DMS 273 treated with DMSO at 0.1 percent for 48 hours (cell line): Measurements from ENCODE around the gene MYL12B.
A peak's percentile ranks its signal among the peaks of the same experiment; 100 is the strongest.
"Not testable (repeated sequence)": the region's sequence is repeated elsewhere in the genome, so short reads cannot be mapped to it uniquely, and the experiment has no call there.

ENCODE experiments used
- DNase-seq: peaks from one replicate; lab custom pipeline; 2025; lab: John Stamatoyannopoulos, UW

MYL12B gene

DNA sequence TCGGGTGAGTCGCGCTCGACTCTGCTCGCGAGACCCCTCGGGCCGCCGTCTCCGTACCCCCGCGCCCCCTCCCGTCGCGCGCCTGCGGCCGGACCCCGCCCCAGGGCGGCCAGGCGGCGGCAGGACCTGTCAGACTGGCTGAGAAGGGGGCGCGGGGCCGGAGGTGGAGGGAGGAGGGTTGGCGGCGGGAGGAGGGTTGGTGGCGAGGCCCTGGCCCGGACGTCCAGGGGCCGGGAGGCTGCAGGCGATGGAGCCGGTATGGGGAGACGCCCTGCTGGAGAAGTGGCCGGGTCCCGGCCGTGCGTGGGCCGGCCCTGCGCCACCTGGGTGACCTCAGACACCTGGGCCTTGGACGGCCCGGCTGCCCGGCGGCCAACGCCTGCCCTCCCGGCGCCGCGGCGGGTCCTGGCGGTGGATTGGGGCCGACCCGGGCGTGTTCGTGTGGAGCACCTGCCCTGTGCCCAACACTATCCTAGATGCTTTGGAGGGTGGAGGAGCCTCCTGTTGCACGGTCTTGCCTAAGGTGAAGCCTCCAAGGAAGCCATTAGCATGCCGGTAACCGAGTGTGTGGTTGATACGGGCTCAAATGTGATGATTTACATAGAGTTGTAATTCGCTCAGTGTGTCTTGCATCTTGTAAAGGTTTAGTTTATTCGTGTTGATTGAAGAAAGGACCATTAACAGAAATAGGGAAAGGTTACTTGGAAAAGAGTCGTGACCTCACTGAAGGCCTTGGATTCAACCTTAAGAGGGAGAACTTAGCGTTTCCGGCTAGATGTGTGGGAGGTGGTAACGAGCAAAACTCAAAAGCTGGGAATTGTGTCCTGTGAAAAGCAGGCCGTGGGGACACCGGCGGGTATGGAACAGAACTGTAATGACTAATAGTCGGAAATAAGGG is 550 bp downstream of the MYL12B start:
- no peak for DNase-seq

DNA sequence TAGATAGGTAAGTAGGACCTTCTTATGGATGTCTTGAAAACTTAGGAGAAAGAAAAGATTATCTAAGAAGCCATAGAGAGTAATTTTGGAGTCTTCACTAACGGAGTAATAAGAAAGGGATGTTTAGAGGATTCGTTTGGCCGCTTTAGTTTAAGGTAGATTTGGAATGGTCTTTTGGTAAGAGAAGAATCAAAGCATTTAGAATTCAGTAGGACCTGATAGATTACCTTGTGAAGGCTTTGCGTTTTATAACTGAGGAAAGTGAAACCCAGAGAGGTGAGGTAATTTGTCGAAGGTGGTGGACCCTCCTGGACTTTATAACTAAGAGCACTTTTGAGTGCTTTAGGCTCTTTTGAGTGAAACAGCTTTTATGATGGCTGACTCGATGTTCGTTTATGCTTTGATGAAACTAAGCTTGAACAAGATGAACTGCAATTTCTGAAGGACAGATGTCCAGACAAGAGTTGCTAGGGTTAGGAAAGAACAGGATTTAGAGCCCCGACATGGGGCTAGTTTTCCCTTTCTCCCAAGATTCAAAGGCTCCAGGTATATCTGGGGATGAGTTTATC is 1.3 kb downstream of the MYL12B start:
- DNase-seq, result no peak

DNA sequence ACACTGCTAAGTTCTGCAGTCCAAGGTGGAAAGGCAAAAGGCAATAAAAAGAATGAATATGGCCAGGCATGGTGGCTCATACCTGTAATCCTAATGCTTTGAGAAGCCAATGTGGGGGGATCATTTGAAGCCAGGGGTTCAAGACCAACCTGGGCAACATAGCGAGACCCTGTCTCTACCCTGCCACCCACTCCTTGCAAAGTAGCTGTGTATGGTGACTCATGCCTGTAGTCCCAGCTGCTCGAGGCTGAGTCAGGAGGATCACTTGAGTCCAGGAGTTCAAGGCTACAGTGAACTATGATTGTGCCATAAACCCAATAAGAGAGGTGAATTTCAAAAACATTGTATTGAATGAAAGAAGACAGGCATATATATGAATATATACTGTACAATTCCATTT is 2.4 kb downstream of the MYL12B start:
- DNase-seq, result no peak

DNA sequence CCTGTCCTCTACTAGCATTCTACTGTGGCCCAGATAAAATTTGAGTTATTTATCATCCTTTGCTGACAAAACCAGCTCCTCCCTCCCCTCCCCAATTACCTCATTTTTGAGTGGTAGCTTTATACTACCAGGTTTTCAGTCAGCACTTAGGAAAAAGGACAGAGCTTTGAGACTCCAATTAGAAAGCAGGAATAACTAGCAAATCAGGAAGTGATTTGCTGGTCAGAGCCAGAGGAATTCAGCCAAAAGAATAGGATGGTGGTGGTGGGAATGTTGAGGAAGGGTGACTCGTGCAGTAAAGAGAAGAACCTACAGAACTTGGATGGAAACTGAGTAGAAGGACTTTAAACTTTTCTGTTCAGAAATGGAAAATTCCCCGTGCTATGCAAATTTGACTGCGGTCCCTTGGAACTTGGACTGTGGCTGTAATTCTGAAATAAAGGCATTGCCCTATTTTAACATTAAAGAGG is 3.7 kb downstream of the MYL12B start:
- DNase-seq, result no peak

DNA sequence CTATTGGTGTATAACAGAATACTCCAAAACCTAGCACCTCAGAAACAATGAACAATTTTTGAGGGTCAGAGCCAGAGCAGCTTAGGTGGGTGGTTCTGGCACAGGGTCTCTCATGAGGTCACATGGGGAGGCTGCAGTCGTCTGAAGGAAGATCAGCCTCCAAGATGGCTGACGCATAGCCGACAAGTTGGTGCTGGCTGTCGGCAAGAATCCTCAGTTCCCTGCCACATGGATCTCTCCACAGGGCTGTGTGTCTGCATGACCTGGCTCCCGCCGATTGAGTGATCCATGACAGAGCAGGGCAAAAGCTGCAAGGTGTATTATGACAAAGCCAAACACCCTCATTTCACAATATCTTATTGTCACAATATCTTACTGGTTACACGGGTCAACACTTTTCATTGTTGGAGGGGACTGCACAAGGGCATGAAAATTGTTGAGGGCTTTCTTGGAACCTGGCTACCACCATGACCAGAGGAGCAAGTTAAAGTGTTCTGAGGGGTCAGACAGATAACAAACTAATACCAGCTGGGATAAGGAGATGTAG is 4.2 kb downstream of the MYL12B start:
- no peak for DNase-seq

DNA sequence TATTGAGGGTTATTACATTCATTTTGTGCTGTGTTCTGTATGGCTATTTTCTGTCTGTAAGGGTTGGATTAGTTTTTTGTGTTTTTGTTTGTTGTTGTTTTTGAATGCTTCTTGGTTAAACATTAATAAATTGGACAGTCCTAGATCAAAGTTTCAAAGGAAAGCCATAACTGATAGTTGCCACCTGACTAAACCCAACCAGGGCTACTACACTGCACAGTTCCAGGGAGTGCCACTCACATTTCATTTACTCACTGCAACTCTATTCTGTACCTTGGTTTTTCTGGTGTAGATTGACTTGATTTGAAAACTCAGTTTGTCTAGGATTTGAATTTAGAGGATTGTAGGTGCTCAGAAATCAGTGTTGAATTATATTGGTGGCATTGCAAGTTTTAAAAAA is 6.4 kb downstream of the MYL12B start:
- DNase-seq, result no peak

DNA sequence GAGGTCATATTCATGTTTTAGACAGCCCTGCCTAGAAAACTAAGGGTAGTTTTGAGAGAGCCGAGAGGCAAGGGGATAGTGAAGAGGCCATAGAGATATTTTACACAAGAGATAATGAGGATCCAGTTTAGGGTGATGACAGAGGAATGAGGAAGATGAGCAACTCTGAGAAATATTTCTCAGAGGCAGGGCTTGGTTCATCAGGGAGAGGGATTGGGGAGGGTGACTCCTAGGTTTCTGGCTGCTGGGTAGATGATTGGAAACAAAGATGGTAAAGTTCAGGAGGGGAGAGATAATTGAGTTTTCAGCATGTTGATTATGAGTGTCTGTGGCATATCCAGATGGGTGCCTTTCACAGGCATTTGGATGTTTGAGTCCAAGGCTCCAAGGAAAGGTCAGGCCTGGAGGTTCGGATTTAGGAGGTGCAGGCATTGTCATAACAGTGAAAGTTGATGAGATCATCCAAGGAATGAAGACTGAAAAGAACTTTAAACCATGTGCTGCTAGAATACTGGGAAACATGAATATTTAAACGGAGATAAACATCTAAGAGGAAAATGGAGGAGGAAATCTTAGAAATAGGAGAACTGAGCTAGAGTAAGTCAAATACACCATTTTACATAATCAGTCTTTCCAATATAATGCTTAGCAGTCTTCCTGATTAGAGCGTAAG is 7.4 kb downstream of the MYL12B start:
- DNase-seq, result no peak

DNA sequence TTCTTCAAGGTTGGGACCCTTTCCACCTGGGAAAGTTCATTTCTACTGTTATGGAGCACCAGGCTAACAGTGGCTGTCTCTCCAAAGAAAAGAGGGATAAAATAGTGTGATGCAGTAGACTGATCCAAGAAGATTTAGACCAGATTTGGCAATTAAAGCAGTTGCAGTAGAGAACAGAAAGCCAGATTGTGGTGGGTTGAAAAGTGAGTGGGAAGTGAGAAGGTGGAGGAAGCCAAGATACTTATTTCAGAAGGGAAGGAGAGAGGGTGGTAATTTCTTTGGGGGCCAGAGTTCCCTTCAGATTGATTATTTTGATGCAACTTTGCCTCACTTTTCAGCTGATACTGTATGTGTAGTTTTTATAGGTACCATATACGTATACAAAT is 8.0 kb downstream of the MYL12B start:
- DNase-seq, result no peak

DNA sequence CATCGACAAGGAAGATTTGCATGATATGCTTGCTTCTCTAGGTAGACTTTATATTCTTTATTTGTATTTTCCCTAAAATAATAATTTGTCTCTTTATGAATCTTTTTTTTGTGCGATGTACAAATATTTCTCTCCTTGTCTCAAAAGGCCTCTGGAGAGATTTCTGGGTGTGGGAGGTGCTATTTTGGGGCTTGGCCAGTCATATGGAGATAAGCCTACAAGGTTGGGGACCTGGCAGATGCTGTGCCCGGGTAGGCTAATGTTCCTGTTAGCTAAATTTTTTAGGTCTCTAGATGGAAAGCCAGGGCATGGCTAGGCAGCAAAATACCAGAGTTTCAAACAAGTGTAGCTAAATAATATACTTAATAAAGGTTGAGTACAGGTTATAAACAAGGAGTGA is 11.1 kb downstream of the MYL12B start:
- DNase-seq, result no peak

DNA sequence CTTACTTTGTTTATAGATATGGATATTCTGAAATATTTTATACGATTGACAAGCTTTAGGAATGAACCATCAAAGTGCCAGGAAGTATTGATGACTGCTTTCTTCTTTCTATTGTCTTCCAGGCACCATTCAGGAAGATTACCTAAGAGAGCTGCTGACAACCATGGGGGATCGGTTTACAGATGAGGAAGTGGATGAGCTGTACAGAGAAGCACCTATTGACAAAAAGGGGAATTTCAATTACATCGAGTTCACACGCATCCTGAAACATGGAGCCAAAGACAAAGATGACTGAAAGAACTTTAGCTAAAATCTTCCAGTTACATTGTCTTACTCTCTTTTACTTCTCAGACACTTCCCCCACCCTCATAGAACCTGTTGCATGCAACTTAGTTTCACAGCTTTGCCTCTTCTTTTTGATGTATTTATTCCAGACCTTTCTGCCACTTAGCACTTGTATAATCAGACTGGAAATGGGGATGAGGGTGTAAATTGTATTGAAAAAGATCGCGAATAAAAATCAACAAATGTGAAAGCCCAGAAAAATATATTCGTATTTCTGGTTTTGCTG is 15.8 kb downstream of the MYL12B start:
- not testable (repeated sequence) for DNase-seq

DNA sequence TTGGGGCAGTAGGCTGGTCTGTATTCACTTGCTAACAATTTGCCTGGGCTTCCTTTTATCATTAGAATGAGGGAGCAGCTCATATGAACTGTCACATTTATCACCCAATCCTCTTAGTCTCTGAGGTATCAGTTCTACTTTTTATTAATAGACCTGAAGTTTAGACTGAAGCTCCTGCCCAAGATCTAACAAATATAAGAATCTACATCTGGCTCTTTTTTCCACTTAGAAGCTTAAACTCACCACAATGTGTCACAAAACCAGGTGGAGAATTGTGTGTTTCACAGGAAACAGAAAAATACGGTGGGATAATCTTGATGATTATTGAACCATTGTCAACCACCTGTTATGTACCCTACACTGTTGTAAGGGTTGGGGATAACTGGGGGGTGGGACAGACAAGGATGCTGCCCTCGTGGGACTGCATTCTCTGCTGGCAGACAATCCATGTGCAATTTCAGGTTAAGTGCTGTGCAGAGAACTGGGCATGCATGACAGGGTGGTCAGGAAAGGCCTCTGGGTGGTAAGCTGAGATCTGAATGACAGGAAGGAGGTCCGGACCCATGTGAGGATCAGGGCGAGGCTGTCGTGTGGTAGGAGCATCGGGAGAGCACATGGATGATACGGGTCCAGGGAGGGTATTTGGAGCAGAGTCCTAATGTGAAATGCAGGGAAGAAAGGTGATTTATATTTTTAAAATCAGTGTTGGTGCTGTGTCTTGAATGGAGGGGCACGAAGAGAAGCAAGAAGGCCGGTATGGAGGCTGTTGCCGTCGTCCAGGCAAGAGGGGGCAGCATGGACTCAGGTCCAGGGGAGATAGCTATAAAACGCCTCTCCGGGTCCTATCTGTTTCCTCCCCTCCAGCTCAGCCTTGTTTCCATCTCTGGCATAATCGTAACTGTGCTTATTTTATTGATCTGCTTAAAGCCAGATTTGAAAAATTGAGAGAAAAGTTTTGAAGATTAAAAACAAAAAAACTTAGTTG is 17.6 kb downstream of the MYL12B start:
- DNase-seq, result no peak

DNA sequence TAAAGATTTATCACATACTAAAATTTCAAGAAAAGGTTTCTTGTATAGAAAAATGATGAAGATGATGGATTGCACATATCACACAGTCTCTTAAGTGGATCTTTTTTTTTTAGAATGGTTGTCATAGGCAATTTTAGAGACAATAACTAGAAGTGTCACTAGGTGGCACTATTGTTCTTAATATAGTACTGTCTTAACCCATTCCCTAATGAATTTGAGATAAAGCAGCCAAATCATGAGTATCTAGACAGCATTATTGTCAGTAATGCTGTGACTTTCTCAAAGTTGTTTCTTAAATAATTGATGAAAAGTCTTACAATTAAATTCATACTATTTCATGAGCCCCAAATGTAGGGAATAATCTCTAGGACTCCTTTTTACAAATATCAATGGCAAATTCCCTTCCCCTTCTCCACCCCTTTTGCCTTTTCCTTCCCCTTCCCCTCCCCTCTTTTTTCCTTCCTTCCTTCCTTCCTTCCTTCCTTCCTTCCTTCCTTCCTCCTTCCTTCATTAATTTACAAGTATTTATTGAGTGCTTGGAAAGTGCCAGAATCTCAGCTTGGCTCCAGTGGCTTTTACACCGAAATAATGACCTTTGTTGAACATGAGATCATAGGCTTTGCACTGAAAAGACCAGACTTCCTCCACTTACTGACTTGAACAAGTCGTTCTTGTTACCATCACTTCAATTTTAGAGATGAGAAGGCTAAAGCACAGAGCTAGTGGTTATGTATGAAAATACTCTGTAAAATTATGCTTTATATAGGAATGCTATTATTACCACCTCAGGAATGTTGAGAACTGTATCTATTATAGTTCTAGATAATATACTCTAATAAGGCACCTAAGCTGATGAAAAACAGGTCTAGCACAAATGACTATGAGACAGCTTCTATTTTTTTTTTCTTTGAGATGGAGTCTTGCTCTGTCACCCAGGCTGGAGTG is 19.8 kb downstream of the MYL12B start:
- peak; percentile 51 for DNase-seq

DNA sequence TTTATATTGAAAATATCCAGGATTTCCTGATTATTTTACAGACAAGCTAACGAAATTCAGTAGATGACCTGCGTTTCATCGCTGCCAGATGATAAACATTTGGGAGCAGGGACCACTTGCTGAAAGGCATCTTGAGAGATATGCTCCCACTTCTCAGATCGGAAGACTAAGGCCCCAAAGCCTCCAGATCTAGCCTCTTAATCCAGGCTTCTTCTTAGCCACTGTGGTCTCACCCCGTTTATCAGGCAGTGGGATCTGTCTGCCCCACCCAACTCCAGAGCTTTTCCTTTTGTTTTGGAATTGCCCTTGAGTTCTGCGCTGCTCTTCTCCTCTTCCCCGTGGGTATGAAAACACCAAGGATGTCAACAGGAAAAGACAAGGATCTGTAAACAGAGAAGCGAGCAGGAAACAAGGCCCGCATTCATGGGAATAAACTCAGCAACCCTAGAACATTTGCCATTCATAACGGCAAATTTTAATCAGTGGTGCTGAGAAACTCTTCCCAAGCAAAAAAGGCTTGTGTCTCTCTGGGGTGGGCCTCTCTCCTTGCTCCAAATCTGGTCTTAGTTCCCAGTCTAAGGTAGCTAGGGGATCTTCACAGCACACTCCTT is 21.4 kb downstream of the MYL12B start:
- no peak for DNase-seq

DNA sequence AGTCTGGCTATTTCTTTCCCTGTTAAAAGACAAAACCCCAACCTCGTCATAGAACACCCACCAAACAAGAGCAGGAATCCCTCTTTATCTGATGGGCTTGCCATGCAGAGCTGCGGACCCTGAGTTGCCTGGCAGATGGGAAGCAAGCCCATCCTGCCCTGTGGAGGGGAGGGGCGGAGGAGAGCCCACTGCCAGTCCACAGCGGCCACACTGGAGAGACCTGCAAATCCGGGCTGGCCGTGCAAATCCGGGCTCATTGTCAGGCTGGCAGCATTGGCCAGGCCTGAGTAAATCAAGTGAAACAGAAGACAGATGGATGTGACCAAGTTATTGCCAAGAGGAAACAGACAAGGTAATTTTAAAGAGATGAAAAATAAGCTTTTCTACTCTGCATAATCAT is 22.0 kb downstream of the MYL12B start:
- DNase-seq, result no peak

DNA sequence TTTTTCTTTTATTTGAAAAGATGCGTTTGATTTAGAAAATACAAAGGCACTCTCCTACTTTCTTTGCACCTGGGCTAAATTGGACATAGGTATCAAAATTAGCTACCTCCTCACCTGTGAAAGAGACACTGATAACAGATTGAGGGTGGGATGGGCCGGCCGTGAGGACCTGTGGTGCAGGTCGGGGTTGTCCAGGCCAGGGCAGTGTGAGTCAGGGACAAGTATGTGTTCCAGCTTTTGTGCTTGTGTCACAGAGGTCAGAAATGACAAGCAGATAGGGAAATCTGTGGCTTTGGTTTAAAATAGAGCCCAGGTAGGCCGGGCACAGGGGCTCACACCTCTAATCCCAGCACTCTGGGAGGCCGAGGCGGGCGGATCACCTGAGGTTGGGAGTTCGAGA is 22.6 kb downstream of the MYL12B start:
- no peak for DNase-seq

DNA sequence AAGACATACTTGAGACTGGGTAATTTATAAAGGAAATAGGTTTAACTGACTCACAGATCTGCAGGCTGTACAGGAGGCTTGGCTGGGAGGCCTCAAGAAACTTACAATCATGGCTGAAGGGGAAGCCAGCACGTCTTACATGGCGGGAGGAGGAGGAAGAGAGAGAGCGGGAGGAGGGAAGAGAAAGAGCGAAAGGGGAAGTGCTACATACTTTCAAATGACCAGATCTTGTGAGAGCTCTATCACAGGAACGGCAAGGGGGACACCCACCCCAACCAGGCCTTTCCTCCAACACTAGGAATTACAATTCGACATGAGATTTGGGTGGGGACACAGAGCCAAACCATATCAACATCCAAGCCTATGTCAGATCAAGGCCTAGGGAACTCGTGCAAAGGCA is 24.2 kb downstream of the MYL12B start:
- DNase-seq, result no peak

DNA sequence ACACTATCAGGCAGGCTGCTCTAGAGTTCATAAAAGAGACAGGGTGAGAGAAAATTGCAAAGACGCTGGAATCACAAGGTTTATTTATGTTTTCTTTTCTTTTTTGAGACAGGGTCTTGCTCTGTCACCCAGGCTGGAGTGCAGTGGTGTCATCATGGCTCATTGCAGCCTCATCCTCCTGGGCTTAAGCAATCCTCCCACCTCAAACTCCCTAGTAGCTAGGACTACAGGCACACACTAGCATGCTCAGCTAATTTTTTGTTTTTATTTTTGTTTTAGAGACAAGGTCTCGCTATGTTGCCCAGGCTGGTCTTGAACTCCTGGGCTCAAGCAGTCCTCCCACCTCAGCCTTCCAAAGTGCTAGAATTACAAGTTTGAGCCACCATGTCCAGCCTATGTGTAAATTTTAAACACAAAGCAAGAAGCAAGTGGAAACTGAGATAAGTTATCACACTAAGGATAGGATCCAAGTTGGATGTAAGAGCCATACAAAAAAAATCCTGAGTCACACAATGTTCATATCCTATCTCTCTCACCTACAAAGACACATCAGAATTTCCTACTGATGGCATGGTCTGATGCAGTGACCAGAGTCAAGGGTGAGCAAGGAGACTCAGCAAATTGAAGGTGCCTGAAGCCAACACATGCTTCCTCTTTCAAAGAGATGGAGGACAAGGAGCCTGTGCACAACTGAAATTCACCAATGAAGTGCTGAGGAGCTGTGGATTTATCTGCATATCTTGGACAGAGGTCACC is 31.4 kb downstream of the MYL12B start:
- no peak for DNase-seq

DNA sequence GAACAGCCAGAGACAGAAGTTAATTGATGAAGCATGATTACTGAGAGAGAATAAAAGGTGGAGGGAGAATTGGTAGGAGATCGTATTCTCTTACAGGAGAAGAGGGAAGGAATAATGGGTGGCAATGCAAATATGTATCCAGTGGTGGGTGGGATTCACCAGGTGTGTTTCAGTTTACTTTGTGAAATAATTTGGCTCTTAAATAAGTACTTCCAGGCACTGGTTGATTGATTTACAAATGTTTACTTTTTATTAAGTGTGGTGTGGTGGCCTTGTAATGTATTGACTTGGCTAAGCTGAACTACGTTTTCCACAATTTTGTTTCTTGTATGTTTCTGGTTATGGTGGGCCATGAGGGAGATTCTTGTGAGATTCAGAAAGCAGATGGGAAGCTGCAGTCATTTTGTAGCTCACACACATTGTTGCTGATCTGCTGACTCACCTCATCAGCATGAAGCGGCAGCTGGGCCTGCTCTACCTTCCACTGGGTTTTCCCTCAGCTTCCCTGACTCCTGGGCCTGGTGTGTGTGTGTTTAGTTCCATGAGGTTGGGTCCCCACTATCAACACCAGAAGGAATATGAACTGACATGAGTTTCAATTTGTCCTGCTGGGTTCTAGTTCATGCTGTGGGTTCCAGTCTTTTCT is 32.6 kb downstream of the MYL12B start:
- no peak for DNase-seq
